ENCODE data around the gene VAMP5. TPM values are rescaled to one million over a fixed set of nuclear protein-coding genes. Genes with fewer than 3 reads are reported as not detected.

Gene VAMP5, protein sequence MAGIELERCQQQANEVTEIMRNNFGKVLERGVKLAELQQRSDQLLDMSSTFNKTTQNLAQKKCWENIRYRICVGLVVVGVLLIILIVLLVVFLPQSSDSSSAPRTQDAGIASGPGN
- 0.50 and 1.5 TPM in 2 replicates for total RNA-seq
- long read RNA-seq: 0 reads

DNA sequence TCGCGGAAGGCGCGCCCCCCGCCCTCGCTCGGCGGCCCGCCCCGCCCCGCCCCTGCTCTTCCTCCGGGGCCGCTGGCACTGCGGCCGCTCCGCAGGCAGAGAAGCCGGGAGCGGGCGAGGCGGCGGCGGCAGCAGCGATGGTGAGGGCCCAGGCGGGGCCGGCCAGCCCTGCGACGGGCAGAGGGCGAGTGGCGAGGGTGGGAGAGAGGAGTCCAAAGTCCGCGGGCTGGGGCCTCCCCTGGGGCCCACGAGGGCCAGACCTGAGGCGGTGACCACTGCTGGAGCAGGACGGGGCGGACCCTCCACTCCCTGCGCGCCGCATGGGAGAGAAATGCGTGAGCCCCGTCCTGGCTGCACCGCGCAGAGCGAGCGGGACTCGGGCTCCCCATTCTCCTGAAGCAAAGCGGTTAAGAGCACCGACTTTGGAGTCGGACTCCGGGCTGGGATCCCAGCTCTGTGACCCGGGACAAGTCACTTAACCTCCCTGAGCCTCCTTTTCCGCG is at the start of gene VAMP5:
TSS of gene VAMP5 (plus strand) at position 78 of the 503 bp plus-strand sequence. CDS start at position 138, 60 bp downstream.
- Mint-ChIP-seq H3K4me3 (no peak within 1 kb of the TSS), H3K4me1 (peaks cover 28% of the 10 kb centered on the region), H3K27me3 (ENCODE audit: low read depth) (peaks cover 5% of the 10 kb centered on the region), H3K27ac (ENCODE audit: unreplicated experiment) (no peak within 1 kb of the TSS), H3K36me3 (ENCODE audit: low read depth) (no peaks in the 10 kb centered on the region), H3K9me3 (no peaks in the 10 kb centered on the region)
- TF ChIP-seq, protein P1, sequence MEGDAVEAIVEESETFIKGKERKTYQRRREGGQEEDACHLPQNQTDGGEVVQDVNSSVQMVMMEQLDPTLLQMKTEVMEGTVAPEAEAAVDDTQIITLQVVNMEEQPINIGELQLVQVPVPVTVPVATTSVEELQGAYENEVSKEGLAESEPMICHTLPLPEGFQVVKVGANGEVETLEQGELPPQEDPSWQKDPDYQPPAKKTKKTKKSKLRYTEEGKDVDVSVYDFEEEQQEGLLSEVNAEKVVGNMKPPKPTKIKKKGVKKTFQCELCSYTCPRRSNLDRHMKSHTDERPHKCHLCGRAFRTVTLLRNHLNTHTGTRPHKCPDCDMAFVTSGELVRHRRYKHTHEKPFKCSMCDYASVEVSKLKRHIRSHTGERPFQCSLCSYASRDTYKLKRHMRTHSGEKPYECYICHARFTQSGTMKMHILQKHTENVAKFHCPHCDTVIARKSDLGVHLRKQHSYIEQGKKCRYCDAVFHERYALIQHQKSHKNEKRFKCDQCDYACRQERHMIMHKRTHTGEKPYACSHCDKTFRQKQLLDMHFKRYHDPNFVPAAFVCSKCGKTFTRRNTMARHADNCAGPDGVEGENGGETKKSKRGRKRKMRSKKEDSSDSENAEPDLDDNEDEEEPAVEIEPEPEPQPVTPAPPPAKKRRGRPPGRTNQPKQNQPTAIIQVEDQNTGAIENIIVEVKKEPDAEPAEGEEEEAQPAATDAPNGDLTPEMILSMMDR (conservative IDR thresholded peaks at IDR 0.05): no peak
- no peak for DNase-seq (ENCODE audit: low read depth, low spot score)

DNA sequence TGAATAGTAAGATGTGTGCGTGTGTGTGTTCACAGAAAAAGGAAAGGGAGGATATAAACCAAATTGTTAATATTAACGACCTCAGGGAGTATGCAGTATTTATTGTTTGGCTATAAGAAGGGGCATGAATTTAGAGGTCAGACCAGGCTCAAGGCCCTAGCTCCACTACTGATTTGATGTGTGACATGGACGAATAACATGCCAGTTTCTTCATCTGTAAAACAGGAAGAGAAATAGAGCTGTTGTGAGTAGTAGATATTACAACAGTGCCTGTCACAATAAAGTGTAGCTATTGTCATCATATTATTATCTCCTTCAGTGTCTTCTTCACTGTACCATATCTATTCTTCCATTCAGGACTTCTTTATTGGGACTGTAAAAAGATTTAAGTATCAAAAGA is 49.4 kb upstream of the VAMP5 start:
- Mint-ChIP-seq H3K9me3 (peaks cover 3% of the 10 kb centered on the region), H3K4me1 (peaks cover 22% of the 10 kb centered on the region), H3K4me3 (peak overlapping the region; percentile 6), H3K27me3 (ENCODE audit: low read depth) (peaks cover 2% of the 10 kb centered on the region), H3K27ac (ENCODE audit: unreplicated experiment) (no peak overlapping the region), H3K36me3 (ENCODE audit: low read depth) (peaks cover 4% of the 10 kb centered on the region)
- TF ChIP-seq, protein P1 (conservative IDR thresholded peaks at IDR 0.05): no peak
- DNase-seq (ENCODE audit: low read depth, low spot score): no peak

DNA sequence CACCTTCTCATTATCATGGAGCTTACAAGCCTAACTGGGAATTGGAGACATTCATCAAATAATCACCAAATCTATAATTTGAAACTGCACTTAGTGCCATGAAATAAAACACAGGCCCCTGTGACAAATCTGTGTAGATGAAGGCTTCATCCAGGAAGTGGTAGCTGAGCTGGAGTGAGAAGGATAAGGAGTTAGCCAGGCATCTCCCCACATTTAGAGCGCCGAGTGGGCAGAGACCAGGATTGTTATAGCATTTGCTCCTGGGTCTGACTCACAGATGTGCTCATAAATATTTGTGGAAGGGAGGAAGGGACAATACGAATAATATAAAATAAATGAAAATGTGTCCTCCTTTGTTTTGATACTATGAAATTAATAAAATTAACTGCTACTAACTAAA is 47.8 kb upstream of the VAMP5 start:
- peak overlapping the region; percentile 86 for H3K27ac Mint-ChIP-seq (ENCODE audit: unreplicated experiment)
- no peaks in the 10 kb centered on the region for H3K9me3 Mint-ChIP-seq
- peaks cover 17% of the 10 kb centered on the region for H3K36me3 Mint-ChIP-seq (ENCODE audit: low read depth)
- H3K4me1 Mint-ChIP-seq: peaks cover 38% of the 10 kb centered on the region
- TF ChIP-seq, protein P1 (conservative IDR thresholded peaks at IDR 0.05): no peak
- H3K4me3 Mint-ChIP-seq: peak overlapping the region; percentile 95
- H3K27me3 Mint-ChIP-seq (ENCODE audit: low read depth): peaks cover 2% of the 10 kb centered on the region
- no peak for DNase-seq (ENCODE audit: low read depth, low spot score)

DNA sequence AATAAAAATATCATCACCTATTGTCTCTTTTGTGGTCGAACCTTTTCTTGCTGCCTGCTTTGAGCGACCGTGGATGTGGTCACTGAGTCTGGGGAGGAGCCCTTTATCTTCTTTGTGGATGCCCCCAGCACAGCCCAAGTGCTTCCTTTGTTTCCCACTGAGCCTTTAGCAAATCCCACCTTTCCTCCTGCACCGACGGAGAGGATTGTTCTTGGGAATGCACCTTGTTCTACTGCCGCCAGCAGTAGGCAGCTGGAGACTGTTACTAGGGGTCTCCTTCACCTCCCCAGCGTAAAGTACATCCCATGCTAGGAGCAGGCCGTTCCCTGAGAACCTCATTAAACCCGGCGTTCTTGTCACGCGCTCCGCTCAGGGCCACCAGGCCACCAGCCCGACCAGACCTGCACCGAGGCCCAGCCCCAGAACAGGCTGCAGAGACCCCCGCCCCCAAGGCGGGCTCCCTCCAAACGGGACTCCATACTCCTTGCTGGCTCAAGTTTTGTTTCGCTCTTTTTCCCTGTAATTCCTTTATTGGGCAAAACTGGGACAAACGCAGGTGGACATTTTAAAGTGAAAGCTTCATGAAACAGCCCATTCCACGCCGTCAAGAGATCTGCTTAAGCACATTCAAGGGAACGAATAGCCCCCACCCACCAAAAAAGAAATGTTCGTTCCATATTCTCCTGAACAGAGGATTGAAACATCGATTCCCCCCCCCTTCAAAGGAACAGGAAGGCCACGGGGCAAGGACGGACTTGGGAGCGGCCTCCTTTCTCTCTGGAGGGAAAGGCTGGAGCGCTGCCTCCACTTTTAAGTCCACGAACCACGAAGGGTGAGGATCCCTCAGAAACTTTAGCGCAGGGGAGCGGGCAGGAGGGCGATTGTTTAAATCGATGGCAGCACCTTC is 46.4 kb upstream of the VAMP5 start:
- Mint-ChIP-seq H3K27ac (ENCODE audit: unreplicated experiment) (peak overlapping the region; percentile 100), H3K4me1 (peaks cover 52% of the 10 kb centered on the region), H3K4me3 (peak overlapping the region; percentile 95), H3K27me3 (ENCODE audit: low read depth) (peaks cover 2% of the 10 kb centered on the region), H3K9me3 (no peaks in the 10 kb centered on the region), H3K36me3 (ENCODE audit: low read depth) (peaks cover 31% of the 10 kb centered on the region)
- peak; percentile 52 for DNase-seq (ENCODE audit: low read depth, low spot score)
- TF ChIP-seq, protein P1 (conservative IDR thresholded peaks at IDR 0.05): no peak

DNA sequence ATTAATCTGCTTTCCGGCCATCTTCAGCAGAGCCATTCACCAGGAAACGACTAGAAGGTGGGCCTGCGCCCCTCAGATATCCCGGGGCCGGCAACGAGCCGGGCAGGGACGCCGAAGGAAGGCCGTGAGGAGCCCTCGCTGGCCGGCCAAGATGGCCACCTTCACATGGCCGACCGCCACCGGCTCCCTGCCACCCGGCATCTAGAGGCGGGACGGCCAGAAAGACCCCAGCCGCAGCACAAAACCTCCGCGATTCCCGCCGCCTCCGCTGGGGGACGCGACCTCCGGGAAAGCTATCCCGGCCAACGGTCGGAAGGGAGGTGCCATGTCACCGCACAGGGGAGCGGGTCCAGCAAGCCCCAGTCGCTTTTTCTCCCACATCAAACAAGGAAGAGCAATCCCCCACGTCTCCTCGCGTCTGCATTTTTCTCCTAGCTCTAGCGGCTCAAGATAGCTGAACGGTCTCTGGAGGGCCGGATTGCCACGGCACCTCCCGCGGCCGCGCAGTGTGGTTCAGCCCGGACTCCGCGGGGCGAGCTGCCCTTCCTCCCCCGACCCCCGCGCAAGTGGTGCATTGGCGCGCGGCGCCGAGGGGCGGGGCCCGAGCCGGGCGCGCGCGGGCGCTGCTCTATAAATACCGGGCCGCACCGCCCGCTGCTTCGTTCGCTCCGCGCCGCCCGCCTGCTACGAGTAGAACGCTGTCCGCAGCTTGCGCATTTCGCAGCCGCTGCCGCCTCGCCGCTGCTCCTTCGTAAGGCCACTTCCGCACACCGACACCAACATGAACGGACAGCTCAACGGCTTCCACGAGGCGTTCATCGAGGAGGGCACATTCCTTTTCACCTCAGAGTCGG is 45.5 kb upstream of the VAMP5 start, which contains the start of gene MAT2A:
TSS of gene MAT2A (plus strand) at position 662 of the 854 bp plus-strand sequence. CDS start at position 782, 120 bp downstream.
- H3K4me3 Mint-ChIP-seq: peak within 1 kb of the TSS; percentile 95
- DNase-seq (ENCODE audit: low read depth, low spot score): peak; percentile 99
- H3K27me3 Mint-ChIP-seq (ENCODE audit: low read depth): peaks cover 2% of the 10 kb centered on the region
- H3K9me3 Mint-ChIP-seq: no peaks in the 10 kb centered on the region
- TF ChIP-seq, protein P1 (conservative IDR thresholded peaks at IDR 0.05): peak; percentile 73
- H3K36me3 Mint-ChIP-seq (ENCODE audit: low read depth): peaks cover 37% of the 10 kb centered on the region
- H3K4me1 Mint-ChIP-seq: peaks cover 58% of the 10 kb centered on the region
- H3K27ac Mint-ChIP-seq (ENCODE audit: unreplicated experiment): peak within 1 kb of the TSS; percentile 100
